GM12872 (cell line): ENCODE results near the gene KCND1.

ENCODE experiments used
- TF ChIP-seq, protein P1 (sequence below): IDR thresholded peaks from 3 replicates; pipeline ENCODE4 v1.5.1; 2011; ENCODE audit warnings: low read depth, mild to moderate bottlenecking, low read length, moderate library complexity; ENCODE audit not compliant: insufficient read depth

The KCND1 gene

DNA sequence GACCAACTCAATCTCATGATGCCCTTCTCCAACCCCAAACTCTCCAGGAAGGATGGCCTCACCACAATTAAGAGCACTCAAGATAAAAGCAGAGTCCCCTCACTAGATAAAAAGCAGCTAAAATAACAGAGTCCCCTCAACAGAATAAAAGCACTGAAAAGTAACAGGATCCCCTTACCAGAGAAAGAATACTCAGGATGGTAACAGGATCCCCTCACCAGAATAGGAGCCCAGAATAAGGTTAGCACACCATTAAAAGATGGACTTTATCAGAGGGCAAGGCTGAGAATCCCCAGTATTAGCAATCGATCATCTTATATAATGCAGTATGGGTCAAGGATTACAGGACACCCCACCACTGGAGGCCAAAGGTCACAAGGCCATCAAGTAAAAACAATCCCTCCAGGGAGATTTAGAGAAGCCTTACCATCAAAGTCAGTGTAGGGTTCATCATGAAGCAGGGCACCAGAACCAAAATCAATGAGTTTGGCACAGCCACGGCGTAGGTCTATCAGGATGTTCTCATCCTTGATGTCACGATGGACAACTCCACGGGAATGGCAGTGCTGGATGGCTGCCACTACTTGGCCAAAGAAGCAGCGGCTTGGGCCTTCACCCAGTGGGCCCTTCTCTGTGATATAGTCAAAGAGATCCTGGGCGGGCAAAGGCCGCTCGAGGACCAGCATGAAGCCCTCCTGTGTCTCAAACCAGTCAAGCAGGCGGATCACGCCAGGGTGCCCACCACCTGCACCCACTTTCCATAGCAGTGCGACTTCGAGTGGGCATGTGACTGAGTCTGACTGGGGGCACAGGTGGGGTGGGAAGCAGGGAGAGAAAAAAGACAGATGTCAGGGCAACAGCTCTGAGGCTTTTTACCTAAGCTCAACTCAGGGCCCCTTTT, 56.8 kb downstream of the KCND1 start:
- TF ChIP-seq, protein P1, sequence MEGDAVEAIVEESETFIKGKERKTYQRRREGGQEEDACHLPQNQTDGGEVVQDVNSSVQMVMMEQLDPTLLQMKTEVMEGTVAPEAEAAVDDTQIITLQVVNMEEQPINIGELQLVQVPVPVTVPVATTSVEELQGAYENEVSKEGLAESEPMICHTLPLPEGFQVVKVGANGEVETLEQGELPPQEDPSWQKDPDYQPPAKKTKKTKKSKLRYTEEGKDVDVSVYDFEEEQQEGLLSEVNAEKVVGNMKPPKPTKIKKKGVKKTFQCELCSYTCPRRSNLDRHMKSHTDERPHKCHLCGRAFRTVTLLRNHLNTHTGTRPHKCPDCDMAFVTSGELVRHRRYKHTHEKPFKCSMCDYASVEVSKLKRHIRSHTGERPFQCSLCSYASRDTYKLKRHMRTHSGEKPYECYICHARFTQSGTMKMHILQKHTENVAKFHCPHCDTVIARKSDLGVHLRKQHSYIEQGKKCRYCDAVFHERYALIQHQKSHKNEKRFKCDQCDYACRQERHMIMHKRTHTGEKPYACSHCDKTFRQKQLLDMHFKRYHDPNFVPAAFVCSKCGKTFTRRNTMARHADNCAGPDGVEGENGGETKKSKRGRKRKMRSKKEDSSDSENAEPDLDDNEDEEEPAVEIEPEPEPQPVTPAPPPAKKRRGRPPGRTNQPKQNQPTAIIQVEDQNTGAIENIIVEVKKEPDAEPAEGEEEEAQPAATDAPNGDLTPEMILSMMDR: no peak

DNA sequence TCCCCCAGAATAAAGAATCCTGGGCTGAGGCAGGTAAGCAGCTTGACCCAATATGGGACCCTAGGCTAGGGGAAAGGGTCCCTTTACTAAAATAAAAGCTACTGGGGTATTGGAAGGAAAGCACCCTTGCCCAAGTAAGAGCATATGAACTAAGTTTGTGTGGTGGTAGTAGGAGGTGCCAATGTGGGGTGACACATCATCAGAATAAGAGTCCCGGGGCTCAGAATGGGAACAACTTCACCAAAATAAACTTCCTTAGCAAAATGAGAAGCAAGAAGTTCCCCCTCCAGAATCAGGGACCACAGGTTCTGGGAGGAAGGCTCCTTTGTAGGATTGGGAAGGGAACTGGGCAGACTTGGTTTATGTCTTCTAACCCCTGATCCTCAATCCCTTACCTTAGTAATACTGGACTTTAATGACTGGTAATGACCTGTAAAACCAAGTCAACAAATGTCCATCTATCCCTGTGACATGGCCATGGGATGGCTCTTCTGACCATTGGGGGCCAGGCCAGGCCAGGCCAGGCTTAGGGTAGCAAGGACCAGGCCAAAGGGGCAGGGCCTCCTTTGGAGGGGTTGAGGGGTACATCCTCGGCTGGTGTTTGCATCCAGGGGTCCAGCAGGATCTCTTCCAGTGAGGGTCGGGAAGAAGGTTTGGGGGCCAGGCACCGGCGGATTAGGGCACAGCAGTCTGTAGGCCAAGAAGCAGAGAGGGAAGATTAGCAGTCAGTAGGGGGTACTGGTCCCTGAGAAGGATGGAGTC, 57.9 kb downstream of the KCND1 start:
- TF ChIP-seq, protein P1: no peak

DNA sequence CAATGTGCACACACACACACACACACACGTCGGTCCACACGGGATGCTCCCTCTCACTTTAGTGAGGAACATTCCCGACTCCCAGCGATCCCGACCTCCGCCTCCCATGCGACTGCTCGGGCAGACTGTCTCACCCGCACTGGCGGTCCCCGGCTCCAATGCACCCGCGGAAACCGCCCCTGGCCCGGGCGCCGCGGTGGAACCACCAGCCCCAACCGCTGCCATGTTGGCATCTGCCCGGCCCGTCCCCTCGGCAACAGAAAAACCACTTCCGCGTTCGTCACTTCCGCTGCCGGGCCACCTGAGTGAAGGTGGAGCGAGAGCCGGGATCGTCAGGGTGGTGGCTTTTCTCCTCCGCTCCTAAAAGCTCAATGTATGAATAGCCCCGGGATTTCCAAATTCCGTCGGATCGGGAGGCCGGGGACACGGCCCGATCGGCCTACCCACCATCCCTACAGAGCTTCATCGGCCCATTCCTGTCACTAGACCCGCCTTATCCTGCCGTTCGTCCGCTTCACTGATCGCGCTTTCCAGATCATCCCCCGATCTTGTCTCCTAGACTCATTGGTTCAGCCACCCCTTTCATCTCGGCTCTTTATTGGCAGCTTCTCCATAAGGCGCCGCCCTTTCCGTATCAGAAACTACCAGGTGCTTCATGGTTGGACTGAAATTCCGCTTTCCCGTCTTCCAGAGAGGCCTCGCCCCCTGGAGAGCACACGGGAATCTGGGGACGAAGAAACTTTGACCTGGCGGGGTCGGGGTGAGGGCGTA, 60.0 kb downstream of the KCND1 start, which contains the start of gene SLC35A2:
Gene SLC35A2 (minus strand): TSS at position 235 of the 771 bp plus-strand sequence. CDS start 10 bp downstream, at position 225.
- TF ChIP-seq, protein P1: no peak
